Activated CD4-positive, alpha-beta T cell treated with anti-CD3 and anti-CD28 coated beads for 1 hour (primary cell): Measurements from ENCODE around the gene PTGR3.

Source experiments
- DNase-seq: peaks from one replicate; pipeline ENCODE4 v3.0.0-alpha.2; 2020

The PTGR3 gene

GRCh38 chr18:75231053-75231406 lies 22.1 kb upstream of the PTGR3 start:
- no peak for DNase-seq

GRCh38 chr18:75230163-75231052 lies 21.5 kb upstream of the PTGR3 start:
- no peak for DNase-seq

GRCh38 chr18:75229437-75229836 lies 20.5 kb upstream of the PTGR3 start:
- DNase-seq: no peak

- DNase-seq: no peak
Observed at GRCh38 chr18:75228967-75229366, 20.0 kb upstream of the PTGR3 start.

- DNase-seq: no peak
Observed at GRCh38 chr18:75227535-75228296, 18.8 kb upstream of the PTGR3 start.

GRCh38 chr18:75226956-75227316 lies 18.0 kb upstream of the PTGR3 start:
- no peak for DNase-seq

GRCh38 chr18:75226286-75226955 lies 17.5 kb upstream of the PTGR3 start:
- no peak for DNase-seq

GRCh38 chr18:75223687-75224347 lies 14.9 kb upstream of the PTGR3 start:
- DNase-seq: no peak

GRCh38 chr18:75222407-75222806 lies 13.5 kb upstream of the PTGR3 start:
- no peak for DNase-seq

GRCh38 chr18:75221897-75222296 lies 13.0 kb upstream of the PTGR3 start:
- no peak for DNase-seq

- DNase-seq: no peak
Observed at GRCh38 chr18:75221397-75221796, 12.5 kb upstream of the PTGR3 start.

- DNase-seq: no peak
Observed at GRCh38 chr18:75220551-75221355, 11.8 kb upstream of the PTGR3 start.

GRCh38 chr18:75219745-75220375 lies 10.9 kb upstream of the PTGR3 start:
- no peak for DNase-seq

- no peak for DNase-seq
Observed at GRCh38 chr18:75218065-75218923, 9.4 kb upstream of the PTGR3 start.

- no peak for DNase-seq
Observed at GRCh38 chr18:75216911-75217689, 8.2 kb upstream of the PTGR3 start.

GRCh38 chr18:75216212-75216910 lies 7.4 kb upstream of the PTGR3 start:
- no peak for DNase-seq

- DNase-seq: no peak
Observed at GRCh38 chr18:75215663-75216062, 6.7 kb upstream of the PTGR3 start.

- DNase-seq: no peak
Observed at GRCh38 chr18:75214766-75215510, 6.0 kb upstream of the PTGR3 start.

- DNase-seq: no peak
Observed at GRCh38 chr18:75214332-75214690, 5.4 kb upstream of the PTGR3 start.
